Loucy (cell line): ENCODE measurements around the gene VPS26B.

Experiments used
- H2AFZ ChIP-seq: fragments of 200-600 bp; sonication (generic); 2 replicates; pipeline ENCODE4 v1.6.0; 2016; ENCODE audit warnings: antibody characterized with exemption, mild to moderate bottlenecking, low read length, moderate library complexity
- H3F3A ChIP-seq: fragments of 200-600 bp; 2 replicates; pipeline ENCODE4 v1.6.0; 2016; ENCODE audit warnings: antibody characterized with exemption, low read depth, mild to moderate bottlenecking
- H3K27me3 ChIP-seq: fragments of 200-600 bp; sonication (generic); 2 replicates; pipeline ENCODE4 v1.6.1; 2014; ENCODE audit warnings: low read length, mild to moderate bottlenecking; ENCODE audit not compliant: insufficient read depth, poor library complexity, severe bottlenecking
- H3K36me3 ChIP-seq: fragments of 200-600 bp; sonication (generic); 2 replicates; pipeline ENCODE4 v1.6.1; 2016; ENCODE audit warnings: low read length; ENCODE audit not compliant: insufficient read depth
- H3K4me1 ChIP-seq: fragments of 200-600 bp; sonication (generic); 2 replicates; pipeline ENCODE4 v1.5.1; 2014; ENCODE audit warnings: low read length, mild to moderate bottlenecking; ENCODE audit not compliant: insufficient read depth, poor library complexity, severe bottlenecking
- H3K4me2 ChIP-seq: fragments of 200-600 bp; sonication (generic); 2 replicates; pipeline ENCODE4 v1.6.0; 2014; ENCODE audit warnings: antibody characterized with exemption, low read length, low read depth, mild to moderate bottlenecking; ENCODE audit not compliant: poor library complexity, severe bottlenecking
- H3K4me3 ChIP-seq: fragments of 200-600 bp; sonication (generic); 2 replicates; pipeline ENCODE4 v1.5.1; 2014; ENCODE audit warnings: low read length, mild to moderate bottlenecking, mixed read lengths; ENCODE audit not compliant: poor library complexity, severe bottlenecking
- H3K79me2 ChIP-seq: fragments of 200-600 bp; sonication (generic); 2 replicates; pipeline ENCODE4 v1.6.1; 2014; ENCODE audit warnings: low read length; ENCODE audit not compliant: insufficient read depth
- H3K9ac ChIP-seq: fragments of 200-600 bp; sonication (generic); 2 replicates; pipeline ENCODE4 v1.6.0; 2014; ENCODE audit warnings: mild to moderate bottlenecking, low read depth, low read length, moderate library complexity; ENCODE audit not compliant: poor library complexity, severe bottlenecking
- H3K9me2 ChIP-seq: fragments of 200-600 bp; sonication (generic); replicated peaks from 2 replicates; pipeline ENCODE4 v1.6.1; 2016; ENCODE audit warnings: low read depth, low read length, mixed read lengths
- H3K9me3 ChIP-seq: fragments of 200-600 bp; sonication (generic); 2 replicates; pipeline ENCODE4 v1.6.1; 2014; ENCODE audit warnings: mild to moderate bottlenecking, antibody characterized with exemption, low read length, low read depth; ENCODE audit not compliant: insufficient read depth
- H4K20me1 ChIP-seq: fragments of 200-600 bp; sonication (generic); 2 replicates; pipeline ENCODE4 v1.6.0; 2014; ENCODE audit warnings: antibody characterized with exemption, low read length, mild to moderate bottlenecking; ENCODE audit not compliant: insufficient read depth, poor library complexity, severe bottlenecking
- CTCF ChIP-seq: fragments of 200-600 bp; sonication (generic); conservative IDR thresholded peaks from 2 replicates; pipeline ENCODE4 v1.5.1; 2014; ENCODE audit warnings: mild to moderate bottlenecking, antibody characterized with exemption, low read length
- EZH2phosphoT487 ChIP-seq: fragments of 200-600 bp; IDR thresholded peaks from 2 replicates; pipeline ENCODE4 v1.6.1; 2018; ENCODE audit warnings: antibody characterized with exemption, mild to moderate bottlenecking, moderate library complexity, borderline replicate concordance

The VPS26B gene

GRCh38 chr11:134271978-134272377 is 47.5 kb downstream of the VPS26B start:
- Histone ChIP-seq H3K79me2 (peaks cover 40% of the 10 kb centered on the region), H4K20me1 (no peaks in the 10 kb centered on the region), H3F3A (peaks cover 2% of the 10 kb centered on the region; the same call in 1 of the 2 replicates), H3K9ac (peak overlapping the region; percentile 80), H3K36me3 (no peaks in the 10 kb centered on the region), H3K9me3 (no peaks in the 10 kb centered on the region), H2AFZ (no peak overlapping the region), H3K9me2 (no peaks in the 10 kb centered on the region), H3K4me3 (peak overlapping the region; percentile 78), H3K4me1 (peaks cover 73% of the 10 kb centered on the region), H3K4me2 (peak overlapping the region; percentile 89), H3K27me3 (no peaks in the 10 kb centered on the region)
- TF ChIP-seq CTCF (no peak), EZH2phosphoT487 (no peak)

- H3K9me2 ChIP-seq = no peaks in the 10 kb centered on the region
- H3K9me3 ChIP-seq = no peaks in the 10 kb centered on the region
- peak overlapping the region; percentile 89 for H3K4me2 ChIP-seq
- H4K20me1 ChIP-seq = no peaks in the 10 kb centered on the region
- peaks cover 68% of the 10 kb centered on the region for H3K4me1 ChIP-seq
- no peaks in the 10 kb centered on the region for H3K36me3 ChIP-seq
- H3K9ac ChIP-seq = peak overlapping the region; percentile 80
- H2AFZ ChIP-seq = no peak overlapping the region
- peaks cover 2% of the 10 kb centered on the region; the same call in 1 of the 2 replicates for H3F3A ChIP-seq
- peaks cover 40% of the 10 kb centered on the region for H3K79me2 ChIP-seq
- H3K4me3 ChIP-seq = peak overlapping the region; percentile 78
- H3K27me3 ChIP-seq = no peaks in the 10 kb centered on the region
- TF ChIP-seq EZH2phosphoT487 (no peak), CTCF (no peak)
Observed at GRCh38 chr11:134272381-134273316, 48.2 kb downstream of the VPS26B start.

GRCh38 chr11:134273317-134273712 is 48.8 kb downstream of the VPS26B start:
- Histone ChIP-seq H2AFZ (no peak overlapping the region), H3K36me3 (no peaks in the 10 kb centered on the region), H3K27me3 (no peaks in the 10 kb centered on the region), H3K4me2 (peak overlapping the region; percentile 89), H3K4me3 (peak overlapping the region; percentile 78), H3K9me2 (no peaks in the 10 kb centered on the region), H3K79me2 (peaks cover 40% of the 10 kb centered on the region), H4K20me1 (no peaks in the 10 kb centered on the region), H3K9me3 (no peaks in the 10 kb centered on the region), H3K4me1 (peaks cover 63% of the 10 kb centered on the region), H3K9ac (peak overlapping the region; percentile 80), H3F3A (peaks cover 2% of the 10 kb centered on the region; the same call in 1 of the 2 replicates)
- TF ChIP-seq EZH2phosphoT487 (no peak), CTCF (no peak)
